Measurements from ENCODE around the gene AFF3. TPM values are rescaled to one million over a fixed set of nuclear protein-coding genes. Genes with fewer than 3 reads are reported as not detected.

AFF3 gene
- total and polyA plus RNA-seq, 2 of the 13 experiments (the other 11 are each of a cell fraction or from before 2014, with no cell fraction given), result not detected

DNA sequence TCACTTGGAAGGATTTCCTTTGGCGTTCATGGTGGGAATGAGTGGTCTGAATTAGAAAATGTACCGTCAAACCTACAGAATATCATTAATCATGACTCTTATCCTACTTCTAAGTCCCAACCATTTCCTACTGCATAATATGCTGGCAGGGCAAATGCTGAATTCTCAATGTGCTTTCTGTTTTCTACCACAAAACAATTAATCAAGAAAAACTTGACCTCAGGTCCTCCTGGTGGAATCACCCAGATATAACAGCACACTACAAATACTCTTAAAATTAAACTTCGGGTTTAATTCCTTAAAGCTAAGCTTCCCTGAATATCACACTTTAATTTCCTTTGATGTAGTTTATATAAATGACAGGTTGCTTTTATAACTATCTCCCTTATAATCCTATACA lies 301.6 kb downstream of the AFF3 start:
- TF ChIP-seq ZFY (CRISPR knock-in tag; IDR thresholded peaks at IDR 0.05), result no peak
- TF ChIP-seq ZNF232 (CRISPR knock-in tag; IDR thresholded peaks at IDR 0.05; ENCODE audit: borderline replicate concordance), result no peak
- TF ChIP-seq TOE1 (CRISPR knock-in tag; IDR thresholded peaks at IDR 0.05), result no peak
- TF ChIP-seq GATA4 (IDR thresholded peaks at IDR 0.05; ENCODE audit: borderline replicate concordance, low read depth), result no peak
- TF ChIP-seq MYNN (CRISPR knock-in tag; IDR thresholded peaks at IDR 0.05; ENCODE audit: low read depth), result no peak
- in situ Hi-C loops (cut with HindIII; ENCODE audit: extremely low pct_ligation_motif_present, low pct_unique_long_range_greater_than_20kb) (no loop called here), intact Hi-C loops (cut with micrococcal nuclease; ENCODE audit: unreplicated experiment) (no loop called here)
- ChIA-PET POLR2A (no interaction called here), CTCF (ENCODE audit: low intra/inter-chr PET ratio, low total read pairs) (no interaction called here)
- ATAC-seq (no peak), FAIRE-seq (no peak), DNase-seq (ENCODE audit: low spot score) (no peak)
- H3K9ac ChIP-seq (ENCODE audit: insufficient read depth, low read depth, low read length), result no peak overlapping the region
- no peaks in the 10 kb centered on the region for H3K9me3 ChIP-seq (ENCODE audit: low read length)
- no peaks in the 10 kb centered on the region for H3K79me2 ChIP-seq (ENCODE audit: insufficient read depth, low read length)
- H3K4me1 ChIP-seq (ENCODE audit: insufficient read depth, low read length), result no peaks in the 10 kb centered on the region
- no peak overlapping the region for H3K27ac ChIP-seq (ENCODE audit: extremely low read length, insufficient read depth, low read length)
- no peaks in the 10 kb centered on the region; a peak in 4 of 5 replicates for H3K27me3 ChIP-seq (ENCODE audit: control insufficient read depth in 1 of 2, insufficient read depth in 2 of 2, low read length in 2 of 2)
- H3K4me2 ChIP-seq (ENCODE audit: low read depth, low read length), result no peak overlapping the region
- no peaks in the 10 kb centered on the region for H4K20me1 ChIP-seq (ENCODE audit: insufficient read depth, low read length)
- no peak overlapping the region for H3K4me3 ChIP-seq (replicated peaks in 1 of 3; ENCODE audit: insufficient read depth in 1 of 3, low read depth in 2 of 3, low read length in 3 of 3)
- 34% methylated on average over 3 of the region's 3 CpGs for WGBS (ENCODE audit: low lambda C conversion rate)
- no peak overlapping the region for H2AFZ ChIP-seq (ENCODE audit: low read length)
- H3K36me3 ChIP-seq (replicated peaks in 1 of 2; ENCODE audit: control insufficient read depth in 1 of 2, insufficient read depth in 2 of 2, low read length in 2 of 2), result no peaks in the 10 kb centered on the region
- BruUV-seq (replicated peaks), result no TSS peak

DNA sequence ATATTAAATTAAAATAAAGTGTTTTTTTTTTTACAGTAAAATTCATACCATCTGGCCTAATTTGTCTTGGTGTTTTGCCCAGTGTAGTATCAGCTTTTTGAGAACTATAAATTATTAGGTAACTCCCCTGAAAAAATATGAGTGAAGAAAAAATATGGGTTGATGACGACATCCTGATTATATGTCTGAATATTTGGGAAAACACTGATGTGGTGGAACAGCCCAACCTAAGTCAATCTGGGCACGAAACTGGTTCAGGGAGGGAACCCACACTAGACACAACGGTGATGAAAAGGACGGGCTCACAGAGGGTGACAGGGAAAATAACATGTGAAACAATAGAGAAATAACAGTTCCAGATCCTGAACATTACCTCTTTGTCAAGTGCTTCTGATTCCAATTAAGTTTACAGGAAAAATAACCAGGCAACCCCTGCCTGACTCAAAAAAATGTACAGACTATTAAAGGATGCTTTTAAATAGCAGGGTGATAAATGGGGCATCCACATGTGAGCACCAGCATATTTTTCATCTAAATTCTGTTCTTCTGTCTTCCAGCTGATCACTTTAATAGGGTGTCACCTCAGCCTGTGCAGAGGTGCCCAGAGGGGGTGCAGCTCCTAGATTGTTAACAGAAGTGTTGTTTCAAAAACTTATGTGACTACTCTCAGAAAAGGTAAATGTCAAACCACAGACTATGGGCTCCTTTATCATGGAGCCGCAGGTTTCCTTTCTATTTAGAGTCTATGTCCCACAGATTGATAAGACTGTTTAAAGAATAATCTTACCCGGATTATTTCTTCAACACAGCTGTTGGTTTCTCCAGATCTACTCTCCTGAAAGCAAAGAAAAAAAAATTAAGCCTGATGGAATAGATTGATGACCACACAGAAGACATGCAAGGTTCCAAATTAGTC lies 305.4 kb downstream of the AFF3 start:
- Histone ChIP-seq H3K4me3 (replicated peaks in 1 of 3; ENCODE audit: insufficient read depth in 1 of 3, low read depth in 2 of 3, low read length in 3 of 3) (no peak overlapping the region), H4K20me1 (ENCODE audit: insufficient read depth, low read length) (no peaks in the 10 kb centered on the region), H3K9ac (ENCODE audit: insufficient read depth, low read depth, low read length) (no peak overlapping the region), H3K4me2 (ENCODE audit: low read depth, low read length) (no peak overlapping the region), H3K27me3 (ENCODE audit: control insufficient read depth in 1 of 2, insufficient read depth in 2 of 2, low read length in 2 of 2) (peaks cover 0 to 4% of the 10 kb centered on the region in 2 experiments; a peak in 3 of 5 replicates), H3K4me1 (ENCODE audit: insufficient read depth, low read length) (peaks cover 13% of the 10 kb centered on the region; the same call in 1 of the 2 replicates), H3K79me2 (ENCODE audit: insufficient read depth, low read length) (no peaks in the 10 kb centered on the region), H3K9me3 (ENCODE audit: low read length) (no peaks in the 10 kb centered on the region), H3K36me3 (replicated peaks in 1 of 2; ENCODE audit: control insufficient read depth in 1 of 2, insufficient read depth in 2 of 2, low read length in 2 of 2) (no peaks in the 10 kb centered on the region), H3K27ac (ENCODE audit: extremely low read length, insufficient read depth, low read length) (no peak overlapping the region), H2AFZ (ENCODE audit: low read length) (no peak overlapping the region)
- intact Hi-C loops (cut with micrococcal nuclease; ENCODE audit: unreplicated experiment), result no loop called here
- POLR2A ChIA-PET, result no interaction called here
- DNase-seq (ENCODE audit: low spot score) (no peak), FAIRE-seq (no peak), ATAC-seq (no peak)
- WGBS (ENCODE audit: low lambda C conversion rate), result 23% methylated on average over 6 of the region's 6 CpGs
- BruUV-seq (replicated peaks), result no TSS peak
- CTCF ChIA-PET (ENCODE audit: low intra/inter-chr PET ratio, low total read pairs), result no interaction called here
- TF ChIP-seq CREB1 (IDR thresholded peaks at IDR 0.05) (peak; percentile 74), CREB1 (CRISPR knock-in tag; IDR thresholded peaks at IDR 0.05) (no peak), NCOA2 (CRISPR knock-in tag; IDR thresholded peaks at IDR 0.05) (no peak), ATF7 (IDR thresholded peaks at IDR 0.05) (peak; percentile 82), ATF7 (CRISPR knock-in tag; IDR thresholded peaks at IDR 0.05) (no peak)
- TF ChIP-seq, protein P1, sequence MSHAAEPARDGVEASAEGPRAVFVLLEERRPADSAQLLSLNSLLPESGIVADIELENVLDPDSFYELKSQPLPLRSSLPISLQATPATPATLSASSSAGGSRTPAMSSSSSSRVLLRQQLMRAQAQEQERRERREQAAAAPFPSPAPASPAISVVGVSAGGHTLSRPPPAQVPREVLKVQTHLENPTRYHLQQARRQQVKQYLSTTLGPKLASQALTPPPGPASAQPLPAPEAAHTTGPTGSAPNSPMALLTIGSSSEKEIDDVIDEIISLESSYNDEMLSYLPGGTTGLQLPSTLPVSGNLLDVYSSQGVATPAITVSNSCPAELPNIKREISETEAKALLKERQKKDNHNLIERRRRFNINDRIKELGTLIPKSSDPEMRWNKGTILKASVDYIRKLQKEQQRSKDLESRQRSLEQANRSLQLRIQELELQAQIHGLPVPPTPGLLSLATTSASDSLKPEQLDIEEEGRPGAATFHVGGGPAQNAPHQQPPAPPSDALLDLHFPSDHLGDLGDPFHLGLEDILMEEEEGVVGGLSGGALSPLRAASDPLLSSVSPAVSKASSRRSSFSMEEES (CRISPR knock-in tag; IDR thresholded peaks at IDR 0.05), result no peak
- in situ Hi-C loops (cut with HindIII; ENCODE audit: extremely low pct_ligation_motif_present, low pct_unique_long_range_greater_than_20kb), result no loop called here

Data from HepG2 (cell line).